Adrenal gland (tissue), 5 donors: ENCODE data around the gene PLA2G2C.

Experiments used
- CTCF ChIP-seq, 6 experiments: fragments of 450-650 bp in 4 of 6; fragments of 200-600 bp in 2 of 6; sonication (generic) in 1 of 6; IDR thresholded peaks; 1 replicate in 5 of 6; 2 replicates in 1 of 6; pipeline versions ENCODE4 v1.5.1 to v1.8.0; 2016 to 2021; ENCODE audit warnings: antibody characterized with exemption in 6 of 6, mild to moderate bottlenecking in 2 of 6, moderate library complexity in 1 of 6
- POLR2A ChIP-seq, 2 donors: fragments of 450-650 bp; IDR thresholded peaks; one replicate each; pipeline ENCODE4 v1.6.1; 2017; ENCODE audit warnings: antibody characterized with exemption in 2 of 2, mild to moderate bottlenecking in 2 of 2, moderate library complexity in 1 of 2
- donor health status: DM: no; HTN: no; CAD: no.

- TF ChIP-seq POLR2A (IDR thresholded peaks at IDR 0.05) = no peak
- no peak for TF ChIP-seq CTCF (IDR thresholded peaks at IDR 0.05)
These were observed 6.8 kb downstream of the PLA2G2C start for GRCh38 chr1:20179371-20180128.
